Brain microvascular endothelial cell (primary cell): ENCODE data around the gene ELP4.

Experiments used
- DNase-seq: peaks from one replicate; pipeline ENCODE4 v3.0.0-alpha.2; 2020
- H3K27ac ChIP-seq: fragments of 250-450 bp; sonication (Bioruptor Pico); 2 replicates; pipeline ENCODE4 v1.5.1; 2020; ENCODE audit warnings: mild to moderate bottlenecking, moderate library complexity
- H3K27me3 ChIP-seq: fragments of 250-450 bp; sonication (Bioruptor Pico); replicated peaks from 2 replicates; pipeline ENCODE4 v1.5.1; 2020; ENCODE audit warnings: mild to moderate bottlenecking
- H3K36me3 ChIP-seq: fragments of 250-450 bp; sonication (Bioruptor Pico); replicated peaks from 2 replicates; pipeline ENCODE4 v1.5.1; 2020; ENCODE audit warnings: mild to moderate bottlenecking
- H3K4me3 ChIP-seq: 2 replicates; pipeline ENCODE4 v1.5.1; 2011; ENCODE audit warnings: low read depth, mild to moderate bottlenecking, control low read depth, low read length, moderate library complexity
- CTCF ChIP-seq: IDR thresholded peaks from 2 replicates; pipeline ENCODE4 v1.5.1; 2011; ENCODE audit warnings: low read depth, mild to moderate bottlenecking, moderate library complexity, low read length, control low read depth, inconsistent platforms; ENCODE audit errors: missing control alignments
- in situ Hi-C: cut with HindIII; loops from 2 replicates; pipeline ENCODE4 v1.10.0; 2017; ENCODE audit warnings: low sequenced_read_pairs, low pct_ligation_motif_present

ELP4 gene

DNA sequence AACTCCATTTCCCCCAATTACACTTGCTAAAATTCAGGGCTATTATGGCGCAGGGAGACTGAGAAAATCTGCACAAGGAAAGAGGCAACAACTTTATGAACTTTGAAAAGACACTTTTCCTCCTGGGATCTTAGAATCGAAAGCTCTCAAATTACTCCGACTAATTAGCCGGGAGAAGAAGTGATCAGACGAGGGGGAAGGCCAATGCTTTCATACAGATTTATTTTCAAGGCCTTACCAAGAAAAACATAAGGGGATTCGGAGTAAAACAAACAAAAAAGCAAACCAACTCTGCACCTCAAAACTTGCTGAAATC, 299.9 kb downstream of the ELP4 start:
- TF ChIP-seq CTCF = no peak
- Histone ChIP-seq H3K4me3 (peak overlapping the region; percentile 41), H3K27ac (no peak overlapping the region), H3K27me3 (peaks cover 95% of the 10 kb centered on the region), H3K36me3 (no peaks in the 10 kb centered on the region)
- no peak for DNase-seq
- in situ Hi-C loops = no loop called here

GRCh38 chr11:31809857-31810778, 300.6 kb downstream of the ELP4 start:
- TF ChIP-seq CTCF = no peak
- Histone ChIP-seq H3K4me3 (peak overlapping the region; percentile 41), H3K27me3 (peaks cover 95% of the 10 kb centered on the region), H3K27ac (no peak overlapping the region), H3K36me3 (no peaks in the 10 kb centered on the region)
- no peak for DNase-seq
- in situ Hi-C loops = no loop called here

DNA sequence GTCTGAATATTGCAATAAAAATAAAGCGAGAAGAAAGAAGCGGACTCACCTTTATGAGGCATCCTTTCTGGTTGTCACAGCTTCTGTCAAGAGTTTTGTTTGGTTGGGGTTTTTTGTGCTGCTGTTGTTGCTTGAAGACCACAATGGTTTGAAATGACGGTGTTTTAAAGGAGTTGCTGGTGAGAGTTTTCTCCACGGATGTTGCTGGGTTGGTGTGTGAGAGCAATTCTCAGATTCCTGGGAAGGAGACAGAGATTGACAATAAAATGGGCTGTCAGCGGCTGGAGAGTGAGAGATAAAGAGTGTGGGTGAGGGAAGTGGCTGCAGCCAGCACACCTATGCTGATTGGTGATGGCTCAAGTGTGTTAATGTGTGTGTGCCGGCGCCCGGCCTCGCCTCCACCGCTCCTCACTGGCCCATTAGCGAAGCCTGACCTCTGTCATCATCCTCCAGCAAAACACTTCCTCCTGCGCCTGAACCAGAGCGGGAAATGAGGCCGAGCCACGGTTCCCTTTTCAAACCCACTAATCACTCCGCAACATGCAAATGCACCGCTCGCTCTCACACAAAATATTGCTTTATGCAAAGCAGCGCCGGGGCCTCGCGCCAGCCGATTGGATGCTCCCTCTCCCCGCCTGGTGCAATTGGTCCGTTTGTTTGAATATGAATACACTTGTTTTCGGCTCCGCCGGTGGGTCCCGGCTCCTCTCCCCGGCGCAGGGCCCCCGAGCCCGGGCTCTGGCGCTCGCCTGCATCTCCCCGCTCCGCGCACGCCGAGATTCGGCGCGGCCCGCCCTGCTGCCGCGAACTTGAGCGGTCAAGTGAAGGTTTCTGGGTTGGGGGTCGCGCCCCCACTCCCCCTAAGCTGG, 301.4 kb downstream of the ELP4 start, which contains the start of gene PAX6:
TSS of gene PAX6 (minus strand) at position 544 of the 869 bp plus-strand sequence. CDS start 4,911 bp downstream, outside the sequence.
- TF ChIP-seq CTCF = no peak
- no peaks in the 10 kb centered on the region for H3K36me3 ChIP-seq
- peak within 1 kb of the TSS; percentile 41 for H3K4me3 ChIP-seq
- H3K27ac ChIP-seq = no peak within 1 kb of the TSS
- peak; percentile 9 for DNase-seq
- in situ Hi-C loops = no loop called here
- peaks cover 95% of the 10 kb centered on the region for H3K27me3 ChIP-seq

- no peak for TF ChIP-seq CTCF
- Histone ChIP-seq H3K36me3 (no peaks in the 10 kb centered on the region), H3K4me3 (peak overlapping the region; percentile 12), H3K27ac (no peak overlapping the region), H3K27me3 (peaks cover 94% of the 10 kb centered on the region)
- DNase-seq = no peak
- in situ Hi-C loops = no loop called here
These were observed 303.1 kb downstream of the ELP4 start for GRCh38 chr11:31812383-31813381.
